CD4-positive, alpha-beta T cell treated with Interleukin-10 for 1 hour (primary cell): ENCODE results near the gene SULT6B1.
"Not testable (repeated sequence)": the region's sequence is repeated elsewhere in the genome, so short reads cannot be mapped to it uniquely, and the experiment has no call there.

Experiments used
- DNase-seq: peaks from one replicate; pipeline ENCODE4 v3.0.0-alpha.2; 2020

Gene SULT6B1

GRCh38 chr2:37195862-37196319 is 7.4 kb upstream of the SULT6B1 start:
- not testable (repeated sequence) for DNase-seq

DNA sequence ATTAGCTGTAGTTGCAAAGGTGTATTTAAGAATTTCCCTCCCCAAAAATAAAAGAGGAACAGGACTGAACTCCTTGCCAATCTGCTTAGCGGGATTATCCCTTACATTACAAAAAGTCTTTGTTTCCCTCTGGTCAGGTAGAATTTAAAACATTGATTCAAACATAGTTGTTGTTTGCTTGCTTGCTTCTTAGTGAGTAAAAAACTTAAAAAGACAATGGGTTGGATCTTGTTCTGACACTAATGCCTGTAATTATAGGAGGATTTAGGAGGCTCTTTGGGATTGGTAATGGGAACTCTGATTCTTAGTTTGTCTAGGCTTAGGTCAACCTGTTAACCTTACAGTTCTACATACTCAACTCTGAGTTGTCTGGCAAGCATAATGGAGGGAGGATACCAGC is 4.1 kb upstream of the SULT6B1 start:
- no peak for DNase-seq

- no peak for DNase-seq
These were observed 3.3 kb upstream of the SULT6B1 start for GRCh38 chr2:37191747-37192146.

GRCh38 chr2:37191253-37191652 is 2.8 kb upstream of the SULT6B1 start:
- DNase-seq, result no peak

DNA sequence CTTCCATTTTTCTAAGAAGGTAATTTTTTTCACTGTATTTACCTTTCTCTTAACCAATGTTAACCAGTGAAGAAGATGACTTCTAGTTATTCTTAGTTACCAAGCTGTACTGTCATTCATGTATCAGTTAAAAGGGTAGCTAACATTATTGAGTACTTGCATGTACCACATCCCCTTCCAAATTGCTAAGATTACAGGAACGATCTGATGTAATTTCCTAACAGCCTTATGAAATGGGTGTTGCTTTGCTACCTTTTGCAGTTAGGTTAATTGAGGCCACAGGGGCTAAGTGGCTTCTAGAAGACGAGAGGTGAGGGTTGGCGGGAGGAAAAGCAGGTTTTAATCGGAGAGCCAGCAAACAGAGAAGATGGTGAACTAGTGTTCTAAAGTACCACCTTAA is 1.8 kb upstream of the SULT6B1 start:
- DNase-seq, result no peak

- no peak for DNase-seq
These were observed 1.1 kb upstream of the SULT6B1 start for GRCh38 chr2:37189452-37190153.

DNA sequence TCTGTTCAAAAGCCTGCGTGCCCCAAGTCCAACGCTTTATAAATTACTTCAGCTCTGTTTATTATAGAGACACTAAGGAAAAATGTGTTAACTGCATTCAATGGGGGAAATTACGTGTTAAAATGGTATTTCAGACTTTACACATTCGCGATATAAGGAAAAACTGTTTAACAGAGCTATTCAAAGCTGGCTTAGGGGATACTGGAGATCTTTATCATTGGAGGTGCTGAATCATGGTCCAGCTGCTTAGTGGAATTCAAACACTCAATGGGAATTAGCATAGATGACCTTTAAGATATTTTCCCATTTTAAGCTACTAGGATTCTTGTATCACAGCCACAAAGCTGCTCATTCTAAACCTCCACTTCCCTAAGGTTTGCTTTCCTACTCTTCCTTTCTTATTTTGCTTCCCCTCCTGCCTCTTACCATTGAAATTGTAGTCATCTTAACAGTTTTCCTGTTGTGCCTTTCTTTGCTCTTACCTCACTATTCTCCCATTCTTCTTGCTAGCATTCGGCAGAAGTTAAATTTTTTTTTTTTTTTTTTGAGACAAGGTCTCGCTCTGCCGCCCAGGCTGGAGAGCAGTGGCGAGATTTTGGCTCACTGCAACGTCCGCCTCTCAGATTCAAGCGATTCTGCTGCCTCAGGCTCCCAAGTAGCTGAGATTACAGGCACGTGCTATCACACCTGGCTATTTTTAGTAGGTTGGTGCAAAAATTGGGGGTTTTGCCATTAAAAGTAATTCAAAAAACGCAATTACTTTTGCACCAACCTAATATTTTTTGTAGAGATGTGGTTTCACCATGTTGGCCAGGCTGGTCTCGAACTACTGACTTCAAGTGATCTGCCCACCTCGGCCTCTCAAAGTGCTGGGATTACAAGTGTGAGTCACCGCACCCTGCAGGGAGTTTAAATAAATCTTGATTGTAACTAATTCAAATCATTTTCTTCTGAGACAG is 6.5 kb downstream of the SULT6B1 start:
- no peak for DNase-seq

GRCh38 chr2:37180640-37181039 is 7.8 kb downstream of the SULT6B1 start:
- no peak for DNase-seq

DNA sequence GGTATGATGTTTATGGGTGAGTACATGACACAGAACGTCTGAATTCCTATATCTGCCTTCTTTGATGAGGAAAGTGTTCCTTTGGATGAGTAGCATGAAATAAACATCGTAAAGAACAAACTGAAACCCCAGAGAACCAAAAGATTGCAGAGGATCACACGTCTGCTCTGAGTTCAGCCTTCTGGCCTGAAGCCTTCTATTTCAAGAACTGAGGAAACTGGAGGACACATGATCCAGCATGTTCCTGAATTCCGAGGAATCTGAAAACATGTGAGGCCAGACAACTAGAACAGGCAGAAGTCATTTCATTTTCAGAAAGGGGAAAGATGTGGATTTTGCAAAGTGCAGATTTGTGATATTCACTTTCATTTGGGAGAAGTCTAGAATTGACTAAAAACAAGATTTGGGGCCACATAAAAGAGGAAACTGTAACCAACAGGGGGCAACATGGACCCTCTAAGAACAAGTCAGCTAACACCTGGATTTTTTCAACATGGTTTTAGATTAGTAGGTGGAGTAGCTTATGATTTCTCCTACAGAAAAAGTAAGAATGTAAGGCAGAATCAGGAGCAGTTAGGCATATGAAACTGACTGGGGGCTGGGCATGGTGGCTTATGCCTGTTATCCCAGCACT is 8.3 kb downstream of the SULT6B1 start:
- no peak for DNase-seq

GRCh38 chr2:37173741-37174140 is 14.7 kb downstream of the SULT6B1 start:
- DNase-seq, result no peak

- DNase-seq, result no peak
These were observed 16.9 kb downstream of the SULT6B1 start for GRCh38 chr2:37171624-37171950.

DNA sequence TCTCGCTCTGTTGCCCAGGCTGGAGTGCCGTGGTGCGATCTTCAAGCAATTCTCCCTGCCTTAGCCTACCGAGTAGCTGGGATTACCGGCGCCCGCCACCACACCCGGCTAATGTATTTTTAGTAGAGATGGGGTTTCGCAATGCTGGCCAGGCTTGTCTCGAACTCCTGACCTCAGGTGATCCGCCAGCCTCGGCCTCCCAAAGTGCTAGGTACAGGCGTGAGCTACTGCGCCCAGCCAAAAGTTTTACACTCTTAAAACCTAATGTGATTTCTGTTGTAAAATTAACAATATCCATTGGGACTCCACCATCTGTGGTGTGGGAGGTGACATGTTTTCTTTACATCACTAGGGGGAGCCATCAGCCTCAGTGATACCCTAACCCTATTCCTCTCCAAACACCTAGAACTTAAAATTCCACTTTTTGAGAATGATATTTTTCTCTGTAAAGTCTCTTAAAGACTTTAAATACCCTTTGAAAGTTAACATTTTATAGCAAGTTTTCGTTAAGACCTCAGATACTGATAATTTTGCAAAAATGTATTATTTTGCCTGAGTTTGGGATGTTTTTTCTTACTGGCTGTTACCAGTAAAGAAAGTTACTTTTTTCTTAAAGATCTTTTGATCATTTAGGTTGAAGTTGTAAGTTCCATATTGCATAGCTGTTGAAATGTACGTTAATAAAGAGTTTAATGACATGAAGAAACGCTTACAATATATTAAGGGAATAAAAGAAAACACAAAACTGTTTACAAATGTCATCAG is 20.1 kb downstream of the SULT6B1 start:
- DNase-seq, result peak; percentile 58

GRCh38 chr2:37167636-37168180 is 20.8 kb downstream of the SULT6B1 start:
- no peak for DNase-seq

GRCh38 chr2:37164757-37165156 is 23.7 kb downstream of the SULT6B1 start:
- DNase-seq, result no peak

DNA sequence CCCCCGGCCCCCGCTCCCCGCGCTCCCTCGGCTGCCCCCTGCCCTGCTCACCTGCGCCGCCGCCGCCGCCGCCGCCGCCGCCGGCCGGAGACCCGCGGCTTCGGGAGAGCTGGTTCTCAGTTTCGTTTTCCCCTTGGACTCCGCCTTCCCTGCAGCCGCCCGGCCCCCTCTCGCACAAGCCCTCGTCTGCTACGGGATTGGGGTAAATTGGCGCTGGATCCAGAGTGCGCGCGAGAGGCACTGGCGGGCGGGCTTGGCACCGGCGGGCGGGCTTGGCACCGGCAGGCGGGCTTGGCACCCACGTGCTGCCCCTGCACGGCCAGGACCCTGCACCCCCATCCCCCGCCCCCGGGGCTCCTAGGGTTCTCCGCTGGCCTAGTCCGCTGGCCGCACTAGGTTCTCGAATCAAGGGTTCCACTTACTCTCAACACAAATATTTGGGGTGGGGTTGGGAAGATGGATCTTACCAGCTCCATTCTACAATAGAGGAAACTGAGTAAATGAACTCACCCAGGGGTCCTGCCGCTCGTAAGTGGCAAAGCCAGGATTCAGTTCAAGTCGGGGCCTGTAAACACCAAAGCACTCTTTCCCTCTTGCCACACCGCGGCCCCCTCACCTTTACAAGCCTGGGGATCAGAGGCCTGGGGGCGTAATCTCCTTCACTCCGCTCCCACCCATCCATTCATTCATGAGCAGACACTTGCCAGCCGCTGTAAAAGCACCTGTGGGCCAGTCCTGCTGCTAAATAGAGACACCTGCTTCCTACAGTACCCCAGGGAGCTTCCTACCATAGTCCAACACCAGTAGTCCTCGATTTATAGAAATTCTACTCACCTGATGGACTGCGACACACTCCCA is 31.4 kb downstream of the SULT6B1 start, which contains the start of gene EIF2AK2:
Gene EIF2AK2 (minus strand): TSS at position 124 of the 858 bp plus-strand sequence. CDS start 9,174 bp downstream, outside the sequence.
- DNase-seq, result peak; percentile 86

DNA sequence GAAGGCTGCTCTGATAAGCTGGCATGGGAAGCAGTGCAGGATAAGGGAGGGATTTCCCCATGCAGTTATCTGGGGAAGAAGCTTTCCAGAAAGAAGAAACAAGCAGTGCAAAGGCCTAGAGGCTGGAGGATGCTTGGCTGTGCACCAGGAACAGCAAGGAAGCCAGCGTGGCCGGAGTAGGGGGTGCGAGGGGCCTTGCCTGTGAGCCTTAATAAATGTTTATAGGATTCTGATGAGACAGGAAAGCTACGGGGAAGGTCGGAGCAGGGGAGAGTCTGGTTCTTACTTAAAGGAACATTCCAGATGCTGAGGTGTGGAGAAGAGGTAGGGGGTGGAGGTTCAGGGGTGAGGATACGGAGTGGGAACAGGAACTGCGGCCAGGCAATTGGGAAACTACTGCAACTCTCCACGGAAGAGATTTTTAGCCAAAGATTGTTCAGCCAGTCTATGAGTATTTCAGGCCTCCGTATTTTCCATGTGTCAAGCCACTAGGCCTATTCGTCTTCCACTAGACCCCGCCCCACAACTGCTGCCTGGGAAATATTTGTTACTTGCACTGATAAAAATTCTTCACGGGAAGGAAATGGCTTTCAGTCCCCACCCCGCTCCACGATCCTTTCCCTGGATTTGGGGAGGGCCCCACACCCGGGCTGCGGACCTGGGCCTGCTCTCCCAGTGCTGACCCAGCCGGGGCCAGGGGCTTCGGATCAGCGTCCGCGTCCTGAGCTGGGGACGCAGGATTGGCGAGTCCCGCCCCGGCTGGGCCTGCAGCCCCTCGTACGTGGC is 32.2 kb downstream of the SULT6B1 start:
- DNase-seq, result peak; percentile 35

- no peak for DNase-seq
These were observed 33.7 kb downstream of the SULT6B1 start for GRCh38 chr2:37154785-37155184.

DNA sequence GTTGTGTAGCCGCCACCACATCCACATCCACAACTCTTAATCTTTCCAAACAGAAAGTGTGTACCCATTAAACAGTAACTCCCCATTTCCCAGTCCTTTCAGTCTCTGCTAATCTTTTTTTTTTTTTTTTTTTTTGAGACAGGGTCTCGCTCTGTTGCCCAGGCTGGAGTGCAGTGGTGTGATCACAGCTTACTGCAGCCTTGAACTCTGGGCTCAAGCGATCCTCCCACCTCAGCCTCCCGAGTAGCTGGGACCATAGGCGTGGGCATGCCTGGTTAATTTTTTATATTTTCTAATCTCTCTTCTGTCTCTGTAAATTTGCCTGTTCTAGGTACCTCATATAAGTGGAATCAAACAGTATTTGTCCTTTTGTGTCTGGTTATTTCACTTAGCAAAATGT is 35.2 kb downstream of the SULT6B1 start:
- no peak for DNase-seq

DNA sequence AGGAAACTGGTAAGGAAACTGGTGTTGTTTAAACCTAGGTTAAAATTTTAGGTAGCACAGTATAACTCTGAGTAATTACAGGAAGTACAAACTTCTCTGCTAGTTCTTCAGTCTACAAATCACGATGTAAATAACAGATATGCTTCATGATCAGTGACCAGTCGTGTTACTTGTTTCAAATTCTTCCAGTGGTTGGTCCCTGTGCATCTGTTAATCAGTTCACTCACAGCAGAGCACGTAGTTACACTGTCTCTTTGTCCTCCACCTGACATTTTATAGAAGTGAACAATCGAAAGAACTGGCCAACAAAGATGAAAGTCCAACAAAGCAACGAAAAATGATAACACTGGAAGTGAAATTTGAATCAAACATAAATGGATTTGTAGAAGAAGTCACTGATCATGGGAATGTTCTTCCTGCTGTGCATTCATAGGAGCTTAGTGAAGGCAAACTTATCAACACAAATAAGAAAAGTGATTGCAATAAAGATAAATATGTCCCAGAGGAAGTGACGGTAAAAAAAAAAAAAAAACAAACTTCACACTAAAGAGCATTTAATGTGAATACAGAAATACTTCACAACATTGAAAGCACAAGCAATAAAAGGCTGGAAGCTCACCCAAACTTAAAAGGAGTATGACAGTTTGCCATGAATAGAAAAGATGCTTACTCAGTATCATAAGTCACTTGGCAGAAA is 38.7 kb downstream of the SULT6B1 start:
- peak; percentile 55 for DNase-seq

GRCh38 chr2:37148325-37148724 is 40.1 kb downstream of the SULT6B1 start:
- no peak for DNase-seq
